GM12878 (cell line): ENCODE results near the gene ESRRB. TPM values are rescaled to one million over a fixed set of nuclear protein-coding genes. Genes with fewer than 3 reads are reported as not detected.

Experiments
- GATAD2B ChIP-seq: fragments of 450-650 bp; conservative IDR thresholded peaks from 2 replicates; pipeline ENCODE4 v1.6.1; 2017; ENCODE audit warnings: low read depth, mild to moderate bottlenecking, moderate library complexity
- IKZF2 ChIP-seq, 2 experiments: fragments of 450-650 bp; IDR thresholded peaks; 2 replicates each; pipeline ENCODE4 v1.6.1; 2017; ENCODE audit warnings: mild to moderate bottlenecking in 2 of 2, moderate library complexity in 2 of 2
- LARP7 ChIP-seq: fragments of 450-650 bp; IDR thresholded peaks from 2 replicates; pipeline ENCODE4 v1.6.1; 2017; ENCODE audit warnings: mild to moderate bottlenecking
- MEF2B ChIP-seq: fragments of 450-650 bp; IDR thresholded peaks from 2 replicates; pipeline ENCODE4 v1.6.1; 2018; ENCODE audit warnings: mild to moderate bottlenecking, moderate library complexity; ENCODE audit not compliant: partially characterized antibody, poor library complexity, severe bottlenecking
- NFYA ChIP-seq: IDR thresholded peaks from 2 replicates; pipeline ENCODE4 v1.6.1; 2011; ENCODE audit warnings: low read depth, mild to moderate bottlenecking, low read length, improper control_type of control experiment, borderline replicate concordance
- PAX8 ChIP-seq: fragments of 450-650 bp; IDR thresholded peaks from 2 replicates; pipeline ENCODE4 v1.6.1; 2017; ENCODE audit warnings: mild to moderate bottlenecking, moderate library complexity
- RAD21 ChIP-seq: IDR thresholded peaks from 2 replicates; pipeline ENCODE4 v1.6.1; 2011; ENCODE audit warnings: mild to moderate bottlenecking, low read depth, low read length, moderate library complexity; ENCODE audit not compliant: insufficient read depth
- RAD51 ChIP-seq: fragments of 450-650 bp; IDR thresholded peaks from 2 replicates; pipeline ENCODE4 v1.6.1; 2016; ENCODE audit warnings: moderate library complexity, mild to moderate bottlenecking, inconsistent platforms
- RBBP5 ChIP-seq: fragments of 200-600 bp; sonication (generic); conservative IDR thresholded peaks from 2 replicates; pipeline ENCODE4 v1.6.1; 2016
- STAT3 ChIP-seq: IDR thresholded peaks from 2 replicates; pipeline ENCODE4 v1.6.1; 2011; ENCODE audit warnings: low read depth, low read length, improper control_type of control experiment
- ZNF207 ChIP-seq: fragments of 450-650 bp; IDR thresholded peaks from 2 replicates; pipeline ENCODE4 v1.6.1; 2014; ENCODE audit warnings: antibody characterized with exemption, mild to moderate bottlenecking, borderline replicate concordance
- ZNF384 ChIP-seq: IDR thresholded peaks from 2 replicates; pipeline ENCODE4 v1.6.1; 2012; ENCODE audit warnings: low read depth, mild to moderate bottlenecking, low read length, improper control_type of control experiment, borderline replicate concordance
- polyA plus RNA-seq, 11 experiments: library from polyadenylated mRNA; depleted of rRNA in 4 of 11; unstranded in 6 of 11; stranded (reverse) in 5 of 11; fragments of >200 nt; fragmentation: Nextera tagmentation in 4 of 11; fragmentation: Illumina TruSeq in 1 of 11; extraction: Ambion mirVana in 4 of 11; extraction: Trizol in 1 of 11; gene quantifications; 1 replicate in 1 of 11; 2 replicates in 10 of 11; pipeline versions ENCODE4 v1.2.1 to v1.2.3, GENCODE V29; 2011 to 2016; ENCODE audit warnings: inconsistent platforms in 2 of 11, missing spikeins in 2 of 11, low read depth in 1 of 11
- total RNA-seq, 4 experiments: library from RNA; depleted of rRNA in 3 of 4; stranded (reverse); fragments of >200 nt in 3 of 4; fragmentation: Illumina TruSeq in 1 of 4; extraction: Trizol in 1 of 4; gene quantifications; 2 replicates each; pipeline versions ENCODE4 v1.2.1 to v1.2.3, GENCODE V29; 2013 to 2021
- TF ChIP-seq, protein P1 (sequence below): fragments of 450-650 bp; IDR thresholded peaks from 2 replicates; pipeline ENCODE4 v1.6.1; 2018; ENCODE audit warnings: borderline replicate concordance, mild to moderate bottlenecking; ENCODE audit not compliant: partially characterized antibody
- TF ChIP-seq, protein P2 (sequence below): IDR thresholded peaks from 2 replicates; pipeline ENCODE4 v1.6.1; 2012; ENCODE audit warnings: low read length, inconsistent platforms
- TF ChIP-seq, protein P3 (sequence below): fragments of 450-650 bp; IDR thresholded peaks from 2 replicates; pipeline ENCODE4 v1.6.1; 2016; ENCODE audit warnings: mild to moderate bottlenecking
- TF ChIP-seq, protein P4 (sequence below), 3 experiments: IDR thresholded peaks in 2 of 3; conservative IDR thresholded peaks in 1 of 3; 2 replicates each; pipeline ENCODE4 v1.5.1; 2011; ENCODE audit warnings: low read depth in 3 of 3, low read length in 3 of 3, mild to moderate bottlenecking in 3 of 3, control low read depth in 2 of 3, moderate library complexity in 2 of 3, inconsistent platforms in 1 of 3, mixed read lengths in 1 of 3; ENCODE audit not compliant: control insufficient read depth in 2 of 3, insufficient read depth in 1 of 3; ENCODE audit errors: extremely low read depth in 1 of 3
- TF ChIP-seq, protein P5 (sequence below): IDR thresholded peaks from 2 replicates; pipeline ENCODE4 v1.6.1; 2011; ENCODE audit warnings: borderline replicate concordance, low read depth, mild to moderate bottlenecking, moderate library complexity, low read length; ENCODE audit not compliant: insufficient read depth, poor library complexity, severe bottlenecking

ESRRB gene
- total and polyA plus RNA-seq, 10 of the 15 experiments (the other 5 are each of a cell fraction or from before 2014, with no cell fraction given), result 0.03 to 0.73 (median 0.11) TPM; not detected in 6

DNA sequence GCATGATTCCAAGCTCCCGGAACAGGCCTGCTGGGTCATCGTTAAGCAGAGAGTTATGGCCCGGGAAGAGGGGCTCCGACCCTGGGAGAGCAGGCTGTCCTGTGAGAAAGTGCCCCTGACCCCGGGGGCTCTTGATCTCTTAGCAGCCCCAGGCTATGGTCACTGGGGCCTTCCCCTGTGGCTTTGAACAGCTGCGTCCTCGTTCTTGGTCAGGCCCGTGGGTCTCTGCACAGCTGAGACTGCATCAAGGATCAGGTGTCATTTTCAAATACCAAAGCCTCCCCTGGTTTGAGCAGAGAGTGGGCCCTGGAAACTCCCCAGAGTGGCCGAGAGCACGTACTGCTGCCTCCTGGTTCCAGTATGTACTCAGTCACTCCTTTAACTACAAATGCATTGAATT is 114.8 kb downstream of the ESRRB start (continued):
- TF ChIP-seq, protein P1, sequence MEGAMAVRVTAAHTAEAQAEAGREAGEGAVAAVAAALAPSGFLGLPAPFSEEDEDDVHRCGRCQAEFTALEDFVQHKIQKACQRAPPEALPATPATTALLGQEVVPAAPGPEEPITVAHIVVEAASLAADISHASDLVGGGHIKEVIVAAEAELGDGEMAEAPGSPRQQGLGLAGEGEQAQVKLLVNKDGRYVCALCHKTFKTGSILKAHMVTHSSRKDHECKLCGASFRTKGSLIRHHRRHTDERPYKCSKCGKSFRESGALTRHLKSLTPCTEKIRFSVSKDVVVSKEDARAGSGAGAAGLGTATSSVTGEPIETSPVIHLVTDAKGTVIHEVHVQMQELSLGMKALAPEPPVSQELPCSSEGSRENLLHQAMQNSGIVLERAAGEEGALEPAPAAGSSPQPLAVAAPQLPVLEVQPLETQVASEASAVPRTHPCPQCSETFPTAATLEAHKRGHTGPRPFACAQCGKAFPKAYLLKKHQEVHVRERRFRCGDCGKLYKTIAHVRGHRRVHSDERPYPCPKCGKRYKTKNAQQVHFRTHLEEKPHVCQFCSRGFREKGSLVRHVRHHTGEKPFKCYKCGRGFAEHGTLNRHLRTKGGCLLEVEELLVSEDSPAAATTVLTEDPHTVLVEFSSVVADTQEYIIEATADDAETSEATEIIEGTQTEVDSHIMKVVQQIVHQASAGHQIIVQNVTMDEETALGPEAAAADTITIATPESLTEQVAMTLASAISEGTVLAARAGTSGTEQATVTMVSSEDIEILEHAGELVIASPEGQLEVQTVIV, result no peak
- TF ChIP-seq STAT3 (no peak), PAX8 (no peak), ZNF207 (no peak), RBBP5 (no peak), LARP7 (0 out of 2 replicates have a peak, but pooled peaks have one; percentile 43), GATAD2B (peak; percentile 74), RAD51 (no peak), NFYA (no peak), IKZF2 (IDR thresholded peaks at IDR 0.05) (peak; percentile 17 to 20; a peak in 2 of 4 replicates), MEF2B (peak; percentile 68), RAD21 (no peak), ZNF384 (no peak)
- TF ChIP-seq, protein P2, sequence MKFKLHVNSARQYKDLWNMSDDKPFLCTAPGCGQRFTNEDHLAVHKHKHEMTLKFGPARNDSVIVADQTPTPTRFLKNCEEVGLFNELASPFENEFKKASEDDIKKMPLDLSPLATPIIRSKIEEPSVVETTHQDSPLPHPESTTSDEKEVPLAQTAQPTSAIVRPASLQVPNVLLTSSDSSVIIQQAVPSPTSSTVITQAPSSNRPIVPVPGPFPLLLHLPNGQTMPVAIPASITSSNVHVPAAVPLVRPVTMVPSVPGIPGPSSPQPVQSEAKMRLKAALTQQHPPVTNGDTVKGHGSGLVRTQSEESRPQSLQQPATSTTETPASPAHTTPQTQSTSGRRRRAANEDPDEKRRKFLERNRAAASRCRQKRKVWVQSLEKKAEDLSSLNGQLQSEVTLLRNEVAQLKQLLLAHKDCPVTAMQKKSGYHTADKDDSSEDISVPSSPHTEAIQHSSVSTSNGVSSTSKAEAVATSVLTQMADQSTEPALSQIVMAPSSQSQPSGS, result no peak
- TF ChIP-seq, protein P3, sequence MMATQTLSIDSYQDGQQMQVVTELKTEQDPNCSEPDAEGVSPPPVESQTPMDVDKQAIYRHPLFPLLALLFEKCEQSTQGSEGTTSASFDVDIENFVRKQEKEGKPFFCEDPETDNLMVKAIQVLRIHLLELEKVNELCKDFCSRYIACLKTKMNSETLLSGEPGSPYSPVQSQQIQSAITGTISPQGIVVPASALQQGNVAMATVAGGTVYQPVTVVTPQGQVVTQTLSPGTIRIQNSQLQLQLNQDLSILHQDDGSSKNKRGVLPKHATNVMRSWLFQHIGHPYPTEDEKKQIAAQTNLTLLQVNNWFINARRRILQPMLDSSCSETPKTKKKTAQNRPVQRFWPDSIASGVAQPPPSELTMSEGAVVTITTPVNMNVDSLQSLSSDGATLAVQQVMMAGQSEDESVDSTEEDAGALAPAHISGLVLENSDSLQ, result peak; percentile 24; the same call in 1 of the 2 replicates
- TF ChIP-seq, protein P4, sequence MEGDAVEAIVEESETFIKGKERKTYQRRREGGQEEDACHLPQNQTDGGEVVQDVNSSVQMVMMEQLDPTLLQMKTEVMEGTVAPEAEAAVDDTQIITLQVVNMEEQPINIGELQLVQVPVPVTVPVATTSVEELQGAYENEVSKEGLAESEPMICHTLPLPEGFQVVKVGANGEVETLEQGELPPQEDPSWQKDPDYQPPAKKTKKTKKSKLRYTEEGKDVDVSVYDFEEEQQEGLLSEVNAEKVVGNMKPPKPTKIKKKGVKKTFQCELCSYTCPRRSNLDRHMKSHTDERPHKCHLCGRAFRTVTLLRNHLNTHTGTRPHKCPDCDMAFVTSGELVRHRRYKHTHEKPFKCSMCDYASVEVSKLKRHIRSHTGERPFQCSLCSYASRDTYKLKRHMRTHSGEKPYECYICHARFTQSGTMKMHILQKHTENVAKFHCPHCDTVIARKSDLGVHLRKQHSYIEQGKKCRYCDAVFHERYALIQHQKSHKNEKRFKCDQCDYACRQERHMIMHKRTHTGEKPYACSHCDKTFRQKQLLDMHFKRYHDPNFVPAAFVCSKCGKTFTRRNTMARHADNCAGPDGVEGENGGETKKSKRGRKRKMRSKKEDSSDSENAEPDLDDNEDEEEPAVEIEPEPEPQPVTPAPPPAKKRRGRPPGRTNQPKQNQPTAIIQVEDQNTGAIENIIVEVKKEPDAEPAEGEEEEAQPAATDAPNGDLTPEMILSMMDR (IDR thresholded peaks at IDR 0.05 in 2 of 3, conservative IDR thresholded peaks at IDR 0.05 in 1 of 3; ENCODE audit: control insufficient read depth in 2 of 3, extremely low read depth in 1 of 3, insufficient read depth in 1 of 3, low read depth in 3 of 3, low read length in 3 of 3), result no peak
- TF ChIP-seq, protein P5, sequence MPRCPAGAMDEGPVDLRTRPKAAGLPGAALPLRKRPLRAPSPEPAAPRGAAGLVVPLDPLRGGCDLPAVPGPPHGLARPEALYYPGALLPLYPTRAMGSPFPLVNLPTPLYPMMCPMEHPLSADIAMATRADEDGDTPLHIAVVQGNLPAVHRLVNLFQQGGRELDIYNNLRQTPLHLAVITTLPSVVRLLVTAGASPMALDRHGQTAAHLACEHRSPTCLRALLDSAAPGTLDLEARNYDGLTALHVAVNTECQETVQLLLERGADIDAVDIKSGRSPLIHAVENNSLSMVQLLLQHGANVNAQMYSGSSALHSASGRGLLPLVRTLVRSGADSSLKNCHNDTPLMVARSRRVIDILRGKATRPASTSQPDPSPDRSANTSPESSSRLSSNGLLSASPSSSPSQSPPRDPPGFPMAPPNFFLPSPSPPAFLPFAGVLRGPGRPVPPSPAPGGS, result no peak
